HG03060 (cell line): Measurements from ENCODE around the gene NLRP5.
"Not testable (repeated sequence)": the region's sequence is repeated elsewhere in the genome, so short reads cannot be mapped to it uniquely, and the experiment has no call there.

Experiments used
- ATAC-seq: cut with Tn5 transposase; IDR thresholded peaks from one replicate; pipeline ENCODE4 v1.9.1; 2021; ENCODE audit warnings: low read depth, moderate number of reproducible peaks; ENCODE audit not compliant: unreplicated experiment

The NLRP5 gene

GRCh38 chr19:56097306-56097705 is 110.7 kb downstream of the NLRP5 start:
- no peak for ATAC-seq

- ATAC-seq: no peak
Observed at GRCh38 chr19:56097776-56098175, 111.2 kb downstream of the NLRP5 start.

- ATAC-seq: not testable (repeated sequence)
Observed at GRCh38 chr19:56098237-56098636, 111.7 kb downstream of the NLRP5 start.

- ATAC-seq: no peak
Observed at GRCh38 chr19:56098731-56099568, 112.4 kb downstream of the NLRP5 start.

- no peak for ATAC-seq
Observed at GRCh38 chr19:56099638-56100539, 113.3 kb downstream of the NLRP5 start.

- no peak for ATAC-seq
Observed at GRCh38 chr19:56101095-56101494, 114.5 kb downstream of the NLRP5 start.

- no peak for ATAC-seq
Observed at GRCh38 chr19:56101746-56102535, 115.4 kb downstream of the NLRP5 start.

- no peak for ATAC-seq
Observed at GRCh38 chr19:56103027-56103614, 116.5 kb downstream of the NLRP5 start.

- ATAC-seq: no peak
Observed at GRCh38 chr19:56104423-56104822, 117.8 kb downstream of the NLRP5 start.

GRCh38 chr19:56105090-56105701 is 118.6 kb downstream of the NLRP5 start:
- ATAC-seq: no peak

- not testable (repeated sequence) for ATAC-seq
Observed at GRCh38 chr19:56105831-56106396, 119.3 kb downstream of the NLRP5 start.

- no peak for ATAC-seq
Observed at GRCh38 chr19:56106397-56106849, 119.8 kb downstream of the NLRP5 start.

GRCh38 chr19:56106993-56107392 is 120.4 kb downstream of the NLRP5 start:
- ATAC-seq: no peak

GRCh38 chr19:56107626-56108351 is 121.2 kb downstream of the NLRP5 start:
- no peak for ATAC-seq

- ATAC-seq: no peak
Observed at GRCh38 chr19:56108447-56109195, 122.0 kb downstream of the NLRP5 start.

GRCh38 chr19:56109226-56109625 is 122.7 kb downstream of the NLRP5 start:
- ATAC-seq: no peak

GRCh38 chr19:56110515-56111448 is 124.2 kb downstream of the NLRP5 start:
- no peak for ATAC-seq
